Fibroblast of pulmonary artery (primary cell): Measurements from ENCODE around the gene SNAP23.

Experiments
- DNase-seq: peaks from one replicate; pipeline ENCODE4 v3.0.0-alpha.2; 2010; ENCODE audit warnings: low read depth
- H3K4me3 ChIP-seq: replicated peaks from 2 replicates; pipeline ENCODE4 v1.5.1; 2011; ENCODE audit warnings: low read depth, mild to moderate bottlenecking, control low read depth, low read length, moderate library complexity
- TF ChIP-seq, protein P1 (sequence below): IDR thresholded peaks from 2 replicates; pipeline ENCODE4 v1.5.1; 2011; ENCODE audit warnings: mild to moderate bottlenecking, control low read depth, low read length, inconsistent platforms; ENCODE audit errors: missing control alignments

Gene SNAP23

DNA sequence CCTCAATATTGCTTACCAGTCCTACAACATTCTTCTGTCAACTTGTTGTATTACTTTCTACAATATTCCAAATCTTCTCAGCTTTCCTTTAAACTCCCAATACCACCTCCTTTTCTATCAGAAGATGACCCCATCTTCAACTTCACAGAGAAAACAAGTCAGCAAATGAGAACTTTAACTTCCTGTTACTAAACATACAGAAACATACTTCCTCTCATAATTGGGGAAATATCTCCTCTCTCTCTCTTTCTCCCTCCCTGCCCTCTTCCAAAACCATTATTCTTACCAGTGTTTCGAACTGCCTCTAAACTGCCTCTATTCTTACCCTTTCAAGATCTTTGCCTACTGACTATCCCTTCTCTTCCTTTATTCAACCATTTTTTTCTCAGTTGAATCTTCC lies 1.8 kb upstream of the SNAP23 start:
- H3K4me3 ChIP-seq, result no peak overlapping the region
- DNase-seq, result no peak
- TF ChIP-seq, protein P1, sequence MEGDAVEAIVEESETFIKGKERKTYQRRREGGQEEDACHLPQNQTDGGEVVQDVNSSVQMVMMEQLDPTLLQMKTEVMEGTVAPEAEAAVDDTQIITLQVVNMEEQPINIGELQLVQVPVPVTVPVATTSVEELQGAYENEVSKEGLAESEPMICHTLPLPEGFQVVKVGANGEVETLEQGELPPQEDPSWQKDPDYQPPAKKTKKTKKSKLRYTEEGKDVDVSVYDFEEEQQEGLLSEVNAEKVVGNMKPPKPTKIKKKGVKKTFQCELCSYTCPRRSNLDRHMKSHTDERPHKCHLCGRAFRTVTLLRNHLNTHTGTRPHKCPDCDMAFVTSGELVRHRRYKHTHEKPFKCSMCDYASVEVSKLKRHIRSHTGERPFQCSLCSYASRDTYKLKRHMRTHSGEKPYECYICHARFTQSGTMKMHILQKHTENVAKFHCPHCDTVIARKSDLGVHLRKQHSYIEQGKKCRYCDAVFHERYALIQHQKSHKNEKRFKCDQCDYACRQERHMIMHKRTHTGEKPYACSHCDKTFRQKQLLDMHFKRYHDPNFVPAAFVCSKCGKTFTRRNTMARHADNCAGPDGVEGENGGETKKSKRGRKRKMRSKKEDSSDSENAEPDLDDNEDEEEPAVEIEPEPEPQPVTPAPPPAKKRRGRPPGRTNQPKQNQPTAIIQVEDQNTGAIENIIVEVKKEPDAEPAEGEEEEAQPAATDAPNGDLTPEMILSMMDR, result no peak

DNA sequence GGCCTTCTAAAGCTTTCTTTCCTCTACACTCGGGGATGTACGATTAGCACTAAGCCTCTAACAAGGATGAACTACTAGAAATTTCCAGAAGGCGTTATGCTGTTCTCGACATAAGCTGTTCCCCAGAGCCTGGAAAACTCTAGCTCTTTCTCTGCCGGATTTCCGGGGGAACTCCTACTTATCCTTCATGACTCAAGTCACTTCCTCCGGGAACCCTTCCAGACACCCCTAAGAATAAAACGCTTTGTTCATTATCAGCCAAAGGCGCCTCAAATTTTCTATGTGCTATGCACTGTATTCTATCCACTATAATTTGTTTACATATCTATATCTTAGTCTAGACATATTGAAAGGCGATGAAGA lies 455 bp upstream of the SNAP23 start:
- TF ChIP-seq, protein P1, result no peak
- peak overlapping the region; percentile 98 for H3K4me3 ChIP-seq
- peak; percentile 81 for DNase-seq

DNA sequence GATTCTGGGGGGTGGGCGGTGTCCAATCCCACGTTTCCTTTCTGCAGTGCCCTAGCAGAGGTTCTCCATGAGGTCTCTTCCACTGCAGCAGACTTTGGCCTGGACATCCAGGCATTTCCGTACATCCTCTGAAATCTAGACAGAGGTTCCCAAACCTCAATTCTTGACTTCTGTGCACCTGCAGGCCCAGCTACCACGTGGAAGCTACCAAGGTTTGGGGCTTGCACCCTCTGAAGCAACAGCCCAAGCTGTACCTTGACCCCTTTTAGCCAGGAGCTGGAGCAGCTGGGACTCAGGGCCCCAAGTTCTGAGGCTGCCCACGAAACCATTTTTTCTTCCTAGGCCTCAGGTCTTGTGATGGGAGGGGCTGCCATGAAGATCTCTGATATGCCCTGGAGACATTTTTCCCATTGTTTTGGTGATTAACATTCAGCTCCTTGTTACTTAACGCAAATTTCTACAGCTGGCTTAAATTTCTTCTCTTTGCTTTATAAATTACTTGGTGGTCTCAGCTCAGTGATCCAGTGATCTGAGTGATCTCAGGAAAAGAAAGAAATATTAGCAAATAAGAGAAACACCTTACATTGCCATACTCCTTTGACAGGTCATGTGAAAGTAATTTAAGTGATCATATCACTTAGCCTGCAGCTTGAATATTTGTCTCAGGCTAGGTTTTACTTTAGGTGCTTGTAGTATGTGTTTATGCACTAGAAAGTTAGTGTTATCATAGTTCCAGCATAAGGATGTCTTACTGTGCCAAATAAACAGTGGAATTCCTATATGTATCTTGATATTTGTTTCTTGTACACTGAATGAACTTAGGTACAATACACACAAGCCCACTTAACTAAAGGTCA lies 3.0 kb downstream of the SNAP23 start:
- no peak for DNase-seq
- TF ChIP-seq, protein P1, result no peak
- no peak overlapping the region for H3K4me3 ChIP-seq

DNA sequence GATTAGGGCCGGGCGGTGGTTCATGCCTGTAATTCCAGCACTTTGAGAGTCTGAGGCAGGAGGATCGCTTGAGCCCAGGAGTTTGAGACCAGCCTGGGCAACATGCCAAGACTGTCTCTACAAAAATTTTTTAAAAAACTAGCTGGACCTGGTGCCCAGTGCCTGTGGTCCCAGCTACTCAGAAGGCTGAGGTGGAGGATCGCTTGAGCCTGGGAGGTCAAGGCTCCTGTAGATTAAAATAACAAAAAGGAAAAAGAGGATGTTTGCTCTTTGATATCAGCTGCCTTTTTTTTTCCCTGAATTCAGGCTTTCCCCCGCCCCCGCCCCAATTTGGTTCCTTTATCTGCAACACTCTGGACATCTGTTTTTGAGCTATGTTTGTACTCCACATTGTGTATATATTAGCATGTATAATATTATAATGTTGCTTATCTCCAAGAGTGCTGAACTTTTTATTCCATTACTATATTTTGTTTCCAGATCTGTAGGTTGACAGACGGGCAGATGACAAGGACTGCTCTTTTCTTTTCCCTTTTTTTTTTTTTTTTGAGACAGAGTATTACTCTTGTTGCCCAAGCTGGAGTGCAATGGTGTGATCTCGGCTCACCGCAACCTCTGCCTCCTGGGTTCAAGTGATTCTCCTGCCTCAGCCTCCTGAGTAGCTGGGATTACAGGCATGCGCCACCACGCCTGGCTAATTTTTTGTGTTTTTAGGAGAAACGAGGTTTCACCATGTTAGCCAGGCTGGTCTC lies 4.6 kb downstream of the SNAP23 start:
- TF ChIP-seq, protein P1, result no peak
- H3K4me3 ChIP-seq, result no peak overlapping the region
- DNase-seq, result peak; percentile 39

DNA sequence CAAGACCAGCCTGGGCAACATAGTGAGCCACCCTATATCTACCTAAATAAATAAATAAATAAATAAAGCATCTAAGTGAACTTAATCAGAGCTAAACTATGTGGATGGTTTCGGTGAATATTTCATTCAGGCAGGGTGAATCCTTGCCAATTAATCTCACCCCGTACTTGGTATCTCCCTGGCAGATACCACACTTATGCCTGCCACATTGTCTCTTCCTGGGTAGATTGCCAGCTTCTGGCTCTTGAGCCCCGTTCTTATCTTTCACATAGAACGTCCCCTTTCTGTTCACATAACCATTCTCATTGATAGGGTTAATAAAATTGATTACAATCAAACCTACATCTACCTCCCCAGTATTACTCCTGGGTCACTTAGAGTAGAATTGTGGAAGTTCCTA lies 7.0 kb downstream of the SNAP23 start:
- H3K4me3 ChIP-seq, result no peak overlapping the region
- TF ChIP-seq, protein P1, result no peak
- no peak for DNase-seq

DNA sequence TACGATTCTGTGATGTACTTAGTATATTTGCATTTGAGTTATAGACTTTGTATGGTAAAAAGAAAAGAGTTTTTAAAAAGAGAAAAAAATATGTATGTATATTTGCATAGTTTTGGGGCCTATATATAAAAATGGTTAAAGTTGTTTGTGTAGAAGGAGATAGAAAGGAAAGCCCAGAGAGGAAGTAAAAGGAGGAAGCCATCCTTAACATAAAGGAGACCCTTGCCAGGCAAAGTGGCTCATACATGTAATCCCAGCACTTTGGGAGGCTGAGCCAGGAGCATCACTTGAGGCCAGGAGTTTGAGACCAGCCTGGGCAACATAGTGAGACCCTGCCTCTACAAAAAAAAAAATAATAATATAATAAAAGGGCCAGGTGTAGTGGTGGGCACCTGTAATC lies 8.4 kb downstream of the SNAP23 start:
- no peak overlapping the region for H3K4me3 ChIP-seq
- no peak for DNase-seq
- TF ChIP-seq, protein P1, result no peak

DNA sequence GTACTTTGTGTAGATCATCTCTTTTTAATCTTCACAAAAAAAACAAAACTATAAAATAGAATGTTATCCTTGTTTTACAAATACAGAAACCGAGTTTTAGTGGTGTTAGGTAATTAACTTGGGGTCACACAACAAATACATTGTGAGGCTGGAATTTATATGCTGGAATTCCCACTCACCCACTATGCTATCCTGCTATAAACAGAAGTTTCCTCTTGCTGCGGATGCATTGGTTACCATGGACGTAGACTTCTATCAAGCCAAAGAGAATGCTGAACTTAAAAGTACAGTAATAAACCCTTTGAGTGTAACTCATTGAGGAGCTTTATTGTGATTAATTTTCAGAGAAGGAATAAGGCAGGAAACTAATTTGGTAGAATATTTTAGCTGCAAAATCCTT lies 9.2 kb downstream of the SNAP23 start:
- no peak overlapping the region for H3K4me3 ChIP-seq
- no peak for DNase-seq
- TF ChIP-seq, protein P1, result no peak
